Testis (tissue), 3 donors: ENCODE results near the gene KLHL13. TPM values are rescaled to one million over a fixed set of nuclear protein-coding genes. Genes with fewer than 3 reads are reported as not detected.

Experiments used
- DNase-seq: peaks from one replicate; pipeline ENCODE4 v3.0.0-alpha.2; 2019
- H3K27ac ChIP-seq, 2 donors: fragments of 200-600 bp; sonication (generic); one replicate each; pipeline ENCODE4 v1.5.1; 2019
- H3K27me3 ChIP-seq: fragments of 200-600 bp; sonication (generic); one replicate; pipeline ENCODE4 v1.5.1; 2019
- H3K36me3 ChIP-seq: fragments of 200-600 bp; sonication (generic); one replicate; pipeline ENCODE4 v1.5.1; 2017; ENCODE audit warnings: low read depth; ENCODE audit errors: missing control alignments
- H3K4me1 ChIP-seq: fragments of 200-600 bp; sonication (generic); one replicate; pipeline ENCODE4 v1.5.1; 2019
- H3K4me3 ChIP-seq, 2 donors: fragments of 200-600 bp; sonication (generic); one replicate each; pipeline ENCODE4 v1.5.1; 2017 to 2019
- H3K9me3 ChIP-seq: fragments of 200-600 bp; sonication (generic); one replicate; pipeline ENCODE4 v1.5.1; 2017
- POLR2A ChIP-seq: fragments of 450-650 bp; IDR thresholded peaks from one replicate; pipeline ENCODE4 v1.6.1; 2017; ENCODE audit warnings: antibody characterized with exemption, mild to moderate bottlenecking, moderate library complexity
- WGBS, 2 donors: methylation state at CpG; one replicate each; pipeline ENCODE4 v1.1.5; 2018; 5-methylcytosine and 5-hydroxymethylcytosine counted together
- intact Hi-C: fragments of 100-400 bp; cut with DNase I; formaldehyde crosslinking; loops from one replicate; pipeline ENCODE4 v1.15.1; 2023; ENCODE audit warnings: low total_unique reads
- polyA plus RNA-seq: library from polyadenylated mRNA; stranded (reverse); fragments of 350-450 nt; fragmentation: Illumina TruSeq; extraction: RNeasy Lipid Tissue Mini Kit (QIAGEN cat#74804); gene quantifications from one replicate; pipeline ENCODE4 v1.2.3, GENCODE V29; 2014; ENCODE audit warnings: low read depth, low replicate concordance; ENCODE audit not compliant: insufficient read depth
- total RNA-seq, 2 donors: library from RNA; depleted of rRNA; stranded (reverse); fragments of >200 nt; gene quantifications; one replicate each; pipeline ENCODE4 v1.2.3, GENCODE V29; 2016
- TF ChIP-seq, protein P1 (sequence below), 3 experiments: fragments of 450-650 bp in 2 of 3; fragments of 200-600 bp in 1 of 3; sonication (generic) in 1 of 3; IDR thresholded peaks; one replicate each; pipeline ENCODE4 v1.5.1; 2016 to 2019; ENCODE audit warnings: antibody characterized with exemption in 3 of 3, mild to moderate bottlenecking in 2 of 3, moderate library complexity in 1 of 3

KLHL13 gene
- total and polyA plus RNA-seq, 3 donors from 2014 or later = 6.5 to 8.9 (median 6.6) TPM

DNA sequence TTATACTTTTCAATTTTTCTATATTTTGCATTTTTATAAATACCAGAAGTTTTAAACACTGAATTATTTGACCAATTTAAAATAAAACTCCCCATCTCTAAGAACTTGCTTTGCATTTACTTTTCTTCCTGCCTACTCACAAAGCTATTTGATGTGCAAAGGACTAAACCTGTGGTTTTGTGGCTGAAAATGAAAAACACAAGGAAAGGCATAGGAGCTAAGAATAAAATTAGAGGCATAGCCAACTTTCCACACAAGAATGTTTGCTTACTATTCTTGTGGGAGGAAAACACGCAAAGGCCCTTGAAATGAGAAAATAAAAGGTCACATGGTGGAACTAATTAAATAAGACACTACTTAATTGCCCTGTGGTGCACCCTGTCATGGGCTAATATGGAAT is 221.2 kb downstream of the KLHL13 start:
- DNase-seq = no peak

GRCh38 chrX:117892469-117892868 is 224.1 kb downstream of the KLHL13 start:
- intact Hi-C loops = no loop called here
- no peaks in the 10 kb centered on the region for H3K36me3 ChIP-seq
- WGBS, 2 donors = 86 to 87% methylated on average over 1 of the region's 1 CpG
- DNase-seq = no peak
- H3K27me3 ChIP-seq = no peaks in the 10 kb centered on the region
- no peak overlapping the region for H3K4me3 ChIP-seq
- no peak for TF ChIP-seq POLR2A
- TF ChIP-seq, protein P1, sequence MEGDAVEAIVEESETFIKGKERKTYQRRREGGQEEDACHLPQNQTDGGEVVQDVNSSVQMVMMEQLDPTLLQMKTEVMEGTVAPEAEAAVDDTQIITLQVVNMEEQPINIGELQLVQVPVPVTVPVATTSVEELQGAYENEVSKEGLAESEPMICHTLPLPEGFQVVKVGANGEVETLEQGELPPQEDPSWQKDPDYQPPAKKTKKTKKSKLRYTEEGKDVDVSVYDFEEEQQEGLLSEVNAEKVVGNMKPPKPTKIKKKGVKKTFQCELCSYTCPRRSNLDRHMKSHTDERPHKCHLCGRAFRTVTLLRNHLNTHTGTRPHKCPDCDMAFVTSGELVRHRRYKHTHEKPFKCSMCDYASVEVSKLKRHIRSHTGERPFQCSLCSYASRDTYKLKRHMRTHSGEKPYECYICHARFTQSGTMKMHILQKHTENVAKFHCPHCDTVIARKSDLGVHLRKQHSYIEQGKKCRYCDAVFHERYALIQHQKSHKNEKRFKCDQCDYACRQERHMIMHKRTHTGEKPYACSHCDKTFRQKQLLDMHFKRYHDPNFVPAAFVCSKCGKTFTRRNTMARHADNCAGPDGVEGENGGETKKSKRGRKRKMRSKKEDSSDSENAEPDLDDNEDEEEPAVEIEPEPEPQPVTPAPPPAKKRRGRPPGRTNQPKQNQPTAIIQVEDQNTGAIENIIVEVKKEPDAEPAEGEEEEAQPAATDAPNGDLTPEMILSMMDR (IDR thresholded peaks at IDR 0.05) = no peak
- H3K9me3 ChIP-seq = no peaks in the 10 kb centered on the region
- H3K27ac ChIP-seq = no peak overlapping the region
- no peaks in the 10 kb centered on the region for H3K4me1 ChIP-seq

More for the DNA sequence above, 221.2 kb downstream of the KLHL13 start:
- intact Hi-C loops = no loop called here
- Histone ChIP-seq H3K4me3 (no peak overlapping the region), H3K36me3 (no peaks in the 10 kb centered on the region), H3K4me1 (no peaks in the 10 kb centered on the region), H3K27ac (no peak overlapping the region), H3K27me3 (no peaks in the 10 kb centered on the region), H3K9me3 (no peaks in the 10 kb centered on the region)
- no peak for TF ChIP-seq POLR2A
- TF ChIP-seq, protein P1 (IDR thresholded peaks at IDR 0.05) = no peak
- WGBS, 2 donors = 25 to 52% methylated on average over 1 of the region's 1 CpG

GRCh38 chrX:117871796-117872195 is 244.8 kb downstream of the KLHL13 start:
- WGBS, 2 donors = 71% methylated on average over 1 of the region's 1 CpG; no CpG with 5 or more reads in 1 of the 2 donors
- Histone ChIP-seq H3K27me3 (no peaks in the 10 kb centered on the region), H3K27ac (no peak overlapping the region), H3K4me3 (no peak overlapping the region), H3K4me1 (no peaks in the 10 kb centered on the region), H3K36me3 (no peaks in the 10 kb centered on the region), H3K9me3 (no peaks in the 10 kb centered on the region)
- no peak for TF ChIP-seq POLR2A
- TF ChIP-seq, protein P1 (IDR thresholded peaks at IDR 0.05) = no peak
- intact Hi-C loops = no loop called here
- DNase-seq = no peak

- Histone ChIP-seq H3K36me3 (no peaks in the 10 kb centered on the region), H3K4me1 (no peaks in the 10 kb centered on the region), H3K27me3 (no peaks in the 10 kb centered on the region), H3K9me3 (no peaks in the 10 kb centered on the region), H3K4me3 (no peak overlapping the region), H3K27ac (no peak overlapping the region)
- WGBS, 2 donors = 69 to 100% methylated on average over 1 of the region's 1 CpG
- DNase-seq = no peak
- TF ChIP-seq POLR2A = no peak
- TF ChIP-seq, protein P1 (IDR thresholded peaks at IDR 0.05) = no peak
- intact Hi-C loops = no loop called here
Measured at GRCh38 chrX:117860517-117860916, 256.1 kb downstream of the KLHL13 start.

- TF ChIP-seq, protein P1 (IDR thresholded peaks at IDR 0.05) = no peak
- no peak for TF ChIP-seq POLR2A
- Histone ChIP-seq H3K9me3 (no peaks in the 10 kb centered on the region), H3K36me3 (no peaks in the 10 kb centered on the region), H3K4me3 (no peak overlapping the region), H3K4me1 (no peaks in the 10 kb centered on the region), H3K27me3 (no peaks in the 10 kb centered on the region), H3K27ac (no peak overlapping the region)
- DNase-seq = no peak
- WGBS, 2 donors = 32 to 73% methylated on average over 2 of the region's 2 CpGs
- intact Hi-C loops = no loop called here
Measured at GRCh38 chrX:117854806-117855205, 261.8 kb downstream of the KLHL13 start.
